BE2C (cell line): ENCODE measurements around the gene ZBTB16.

Source experiments
- DNase-seq: peaks from one replicate; pipeline ENCODE4 v3.0.0-alpha.2; 2020
- H3K27me3 ChIP-seq: fragments of 250-450 bp; sonication (Bioruptor Pico); 2 replicates; pipeline ENCODE4 v1.5.1; 2020; ENCODE audit warnings: mild to moderate bottlenecking
- H3K36me3 ChIP-seq: fragments of 250-450 bp; sonication (Bioruptor Pico); 2 replicates; pipeline ENCODE4 v1.5.1; 2020; ENCODE audit warnings: mild to moderate bottlenecking
- H3K4me1 ChIP-seq: fragments of 250-450 bp; sonication (Bioruptor Pico); 2 replicates; pipeline ENCODE4 v1.5.1; 2020
- H3K4me3 ChIP-seq: 2 replicates; pipeline ENCODE4 v1.5.1; 2011; ENCODE audit warnings: low read depth, low read length
- H3K9me3 ChIP-seq: fragments of 250-450 bp; sonication (Bioruptor Pico); 2 replicates; pipeline ENCODE4 v1.5.1; 2020
- TF ChIP-seq, protein P1 (sequence below): IDR thresholded peaks from 2 replicates; pipeline ENCODE4 v1.5.1; 2012; ENCODE audit warnings: mild to moderate bottlenecking, low read depth, low read length

The ZBTB16 gene

DNA sequence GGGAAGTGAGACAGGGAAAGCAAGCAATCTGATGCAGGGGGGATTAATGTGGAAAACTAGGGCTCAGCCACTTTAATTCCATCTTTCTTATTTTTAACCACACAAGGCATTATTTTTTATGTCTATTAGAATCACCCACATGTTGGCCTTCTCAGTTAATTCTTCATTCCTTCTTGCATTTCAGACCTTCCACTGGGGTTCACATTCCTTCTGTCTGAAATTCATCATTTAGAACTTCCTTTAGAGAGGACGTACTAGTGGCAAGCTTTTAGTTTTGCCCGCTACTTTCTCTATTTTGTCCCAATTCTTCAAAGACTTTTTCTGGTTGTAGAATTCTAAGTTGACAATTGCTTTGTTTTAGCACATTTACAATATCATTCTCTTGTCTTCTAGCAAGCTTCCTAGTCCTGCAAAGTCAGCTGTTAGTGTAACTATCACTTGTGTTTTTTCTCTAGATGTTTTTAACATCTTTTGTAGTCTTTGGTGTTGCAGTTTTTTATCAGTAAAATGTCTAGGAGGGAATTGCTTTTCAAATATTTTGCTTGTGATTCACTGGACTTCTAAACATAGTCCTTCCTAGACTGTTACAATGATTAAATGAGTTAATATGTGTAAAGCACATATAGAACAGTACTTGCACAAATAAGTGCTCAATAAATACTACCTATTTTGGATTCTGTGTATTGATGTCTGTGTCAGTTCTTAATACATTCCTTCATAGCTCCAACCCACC is 231.2 kb downstream of the ZBTB16 start:
- no peaks in the 10 kb centered on the region for H3K4me1 ChIP-seq
- TF ChIP-seq, protein P1, sequence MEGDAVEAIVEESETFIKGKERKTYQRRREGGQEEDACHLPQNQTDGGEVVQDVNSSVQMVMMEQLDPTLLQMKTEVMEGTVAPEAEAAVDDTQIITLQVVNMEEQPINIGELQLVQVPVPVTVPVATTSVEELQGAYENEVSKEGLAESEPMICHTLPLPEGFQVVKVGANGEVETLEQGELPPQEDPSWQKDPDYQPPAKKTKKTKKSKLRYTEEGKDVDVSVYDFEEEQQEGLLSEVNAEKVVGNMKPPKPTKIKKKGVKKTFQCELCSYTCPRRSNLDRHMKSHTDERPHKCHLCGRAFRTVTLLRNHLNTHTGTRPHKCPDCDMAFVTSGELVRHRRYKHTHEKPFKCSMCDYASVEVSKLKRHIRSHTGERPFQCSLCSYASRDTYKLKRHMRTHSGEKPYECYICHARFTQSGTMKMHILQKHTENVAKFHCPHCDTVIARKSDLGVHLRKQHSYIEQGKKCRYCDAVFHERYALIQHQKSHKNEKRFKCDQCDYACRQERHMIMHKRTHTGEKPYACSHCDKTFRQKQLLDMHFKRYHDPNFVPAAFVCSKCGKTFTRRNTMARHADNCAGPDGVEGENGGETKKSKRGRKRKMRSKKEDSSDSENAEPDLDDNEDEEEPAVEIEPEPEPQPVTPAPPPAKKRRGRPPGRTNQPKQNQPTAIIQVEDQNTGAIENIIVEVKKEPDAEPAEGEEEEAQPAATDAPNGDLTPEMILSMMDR: no peak
- H3K27me3 ChIP-seq: peaks cover 3% of the 10 kb centered on the region; the same call in 1 of the 2 replicates
- no peaks in the 10 kb centered on the region for H3K9me3 ChIP-seq
- no peak for DNase-seq
- H3K36me3 ChIP-seq: no peaks in the 10 kb centered on the region
- no peak overlapping the region for H3K4me3 ChIP-seq

DNA sequence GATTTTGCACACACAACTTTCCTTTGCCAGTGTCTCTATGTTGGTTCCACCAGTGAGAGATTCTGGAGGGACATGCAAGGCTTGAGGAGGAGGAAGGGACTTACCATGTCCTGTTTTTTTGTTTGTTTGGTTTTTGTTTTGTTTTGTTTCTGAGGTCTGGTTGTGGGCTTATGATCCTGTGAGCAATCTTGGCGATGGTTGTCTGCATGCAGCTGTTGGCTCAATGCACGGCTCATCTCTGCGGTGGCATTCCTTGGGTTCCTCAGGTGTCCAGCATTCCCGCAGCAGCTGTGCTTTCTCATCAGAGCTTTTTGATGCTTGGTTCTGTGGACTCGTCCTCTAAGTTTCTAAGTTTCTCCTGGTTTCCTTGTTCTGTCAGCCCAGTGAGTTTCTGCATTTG is 231.9 kb downstream of the ZBTB16 start:
- peaks cover 3% of the 10 kb centered on the region; the same call in 1 of the 2 replicates for H3K27me3 ChIP-seq
- H3K36me3 ChIP-seq: no peaks in the 10 kb centered on the region
- TF ChIP-seq, protein P1: no peak
- no peak overlapping the region for H3K4me3 ChIP-seq
- H3K4me1 ChIP-seq: no peaks in the 10 kb centered on the region
- H3K9me3 ChIP-seq: no peaks in the 10 kb centered on the region
- no peak for DNase-seq

DNA sequence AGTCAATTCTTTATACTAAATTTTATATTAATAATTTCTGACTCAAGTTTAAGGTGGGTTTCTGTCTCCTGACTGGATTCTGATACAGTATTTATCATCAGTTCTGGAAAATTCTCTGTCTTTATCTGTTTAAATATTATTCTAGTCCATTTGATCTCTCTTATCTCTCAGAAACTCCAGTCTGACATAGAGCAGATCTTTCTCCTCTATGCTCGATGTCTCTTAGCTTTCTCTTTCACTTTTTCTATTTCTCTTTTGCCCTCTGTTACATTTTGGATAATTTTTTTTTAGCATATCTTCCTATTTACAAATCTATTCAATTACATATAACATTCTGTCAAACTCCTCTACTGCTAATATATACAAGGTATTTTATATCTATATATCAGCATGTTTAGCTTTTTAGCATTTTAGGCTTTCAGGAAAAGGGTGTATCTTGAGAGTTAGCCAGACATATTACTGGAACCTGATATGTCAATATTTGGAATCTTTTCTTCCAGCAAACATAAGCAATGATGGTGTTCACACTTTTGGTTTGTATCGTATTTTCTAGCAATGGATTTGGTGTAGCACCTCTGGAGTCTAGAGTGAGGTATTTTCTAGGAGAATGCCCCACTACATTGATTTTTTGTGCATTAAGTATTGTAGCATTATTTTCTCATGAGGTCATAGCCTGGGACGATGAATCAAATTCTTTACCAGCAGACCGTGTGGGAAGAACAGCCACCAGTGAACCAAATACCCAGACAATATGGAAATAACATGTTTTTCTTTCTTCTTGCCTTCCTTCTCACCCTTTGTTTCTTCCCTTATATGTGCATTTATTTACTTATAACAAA is 232.6 kb downstream of the ZBTB16 start:
- H3K4me1 ChIP-seq: no peaks in the 10 kb centered on the region
- peaks cover 3% of the 10 kb centered on the region; the same call in 1 of the 2 replicates for H3K27me3 ChIP-seq
- H3K9me3 ChIP-seq: no peaks in the 10 kb centered on the region
- no peaks in the 10 kb centered on the region for H3K36me3 ChIP-seq
- TF ChIP-seq, protein P1: no peak
- DNase-seq: no peak
- no peak overlapping the region for H3K4me3 ChIP-seq

GRCh38 chr11:114293201-114293711 is 233.7 kb downstream of the ZBTB16 start:
- Histone ChIP-seq H3K4me3 (no peak overlapping the region), H3K4me1 (no peaks in the 10 kb centered on the region), H3K27me3 (peaks cover 3% of the 10 kb centered on the region; the same call in 1 of the 2 replicates), H3K36me3 (no peaks in the 10 kb centered on the region), H3K9me3 (no peaks in the 10 kb centered on the region)
- TF ChIP-seq, protein P1: no peak
- no peak for DNase-seq

DNA sequence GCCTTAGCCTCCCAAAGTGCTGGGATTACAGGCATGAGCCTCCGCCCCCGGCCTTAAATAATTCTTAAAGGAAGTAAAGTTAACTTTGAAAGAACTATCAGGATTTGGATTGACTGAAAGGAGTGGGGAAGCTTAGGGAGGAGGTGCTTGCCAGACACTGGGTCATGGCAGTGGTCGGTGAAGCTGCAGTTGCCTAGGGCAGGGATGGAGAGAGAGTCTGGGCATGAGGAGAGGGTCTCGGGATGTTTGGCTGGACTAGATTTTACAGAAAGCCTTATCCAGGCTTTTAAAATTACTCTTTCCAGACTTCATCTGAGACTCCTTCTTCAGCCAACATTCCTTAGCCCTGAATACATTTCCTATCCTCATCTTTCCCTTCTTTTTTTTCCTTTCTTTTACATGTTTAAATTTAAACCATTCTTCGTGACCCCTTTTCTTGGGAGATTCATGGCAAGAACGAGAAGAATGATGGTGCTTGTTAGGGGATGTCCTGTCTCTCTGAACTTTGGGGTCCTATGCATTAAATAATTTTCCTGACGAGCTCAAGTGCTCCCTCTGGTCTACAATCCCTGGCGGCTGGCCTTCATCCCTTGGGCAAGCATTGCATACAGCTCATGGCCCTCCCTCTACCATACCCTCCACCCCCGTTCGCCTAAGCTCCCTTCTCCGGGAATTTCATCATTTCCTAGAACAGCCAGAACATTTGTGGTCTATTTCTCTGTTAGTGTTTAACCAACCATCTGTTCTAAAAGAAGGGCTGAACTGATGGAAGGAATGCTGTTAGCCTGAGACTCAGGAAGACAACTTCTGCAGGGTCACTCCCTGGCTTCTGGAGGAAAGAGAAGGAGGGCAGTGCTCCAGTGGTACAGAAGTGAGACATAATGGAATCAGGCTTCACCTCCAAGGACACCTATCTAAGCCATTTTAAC is 236.4 kb downstream of the ZBTB16 start, which contains the start of gene NNMT:
TSS of gene NNMT (plus strand) at position 724 of the 929 bp plus-strand sequence. CDS start at position 882, 158 bp downstream.
- no peak for DNase-seq
- H3K9me3 ChIP-seq: no peaks in the 10 kb centered on the region
- H3K27me3 ChIP-seq: peaks cover 3% of the 10 kb centered on the region; the same call in 1 of the 2 replicates
- H3K36me3 ChIP-seq: no peaks in the 10 kb centered on the region
- H3K4me3 ChIP-seq: no peak within 1 kb of the TSS
- TF ChIP-seq, protein P1: no peak
- H3K4me1 ChIP-seq: no peaks in the 10 kb centered on the region
